Astrocyte (in vitro differentiated cells and primary cell): ENCODE data around the gene ALLC. TPM values are rescaled to one million over a fixed set of nuclear protein-coding genes. Genes with fewer than 3 reads are reported as not detected.
"Not testable (repeated sequence)": the region's sequence is repeated elsewhere in the genome, so short reads cannot be mapped to it uniquely, and the experiment has no call there.

ENCODE experiments used
- DNase-seq: peaks from one replicate; pipeline ENCODE4 v3.0.0-alpha.2; 2010; ENCODE audit warnings: low read depth
- FAIRE-seq: peaks from 2 replicates; lab custom pipeline; 2011; peaks lifted over from hg19 to GRCh38; lab: Jason Lieb, UNC
- H2AFZ ChIP-seq: 2 replicates; pipeline ENCODE4 v1.6.0; 2012; ENCODE audit warnings: low read depth, low read length, inconsistent platforms
- H3K27ac ChIP-seq: 2 replicates; pipeline ENCODE4 v1.5.1; 2011; ENCODE audit warnings: low read depth, low read length, inconsistent platforms
- H3K27me3 ChIP-seq: 2 replicates; pipeline ENCODE4 v1.6.0; 2011; ENCODE audit warnings: low read length, inconsistent platforms; ENCODE audit not compliant: insufficient read depth
- H3K36me3 ChIP-seq: 2 replicates; pipeline ENCODE4 v1.5.1; 2011; ENCODE audit warnings: low read length, inconsistent platforms; ENCODE audit not compliant: insufficient read depth
- H3K4me1 ChIP-seq: 2 replicates; pipeline ENCODE4 v1.5.1; 2011; ENCODE audit warnings: low read length, inconsistent platforms; ENCODE audit not compliant: insufficient read depth
- H3K4me2 ChIP-seq: 2 replicates; pipeline ENCODE4 v1.6.0; 2012; ENCODE audit warnings: low read length, inconsistent platforms
- H3K4me3 ChIP-seq: 2 replicates; pipeline ENCODE4 v1.5.1; 2011; ENCODE audit warnings: low read depth, mild to moderate bottlenecking, low read length, inconsistent platforms; ENCODE audit not compliant: insufficient read depth
- H3K79me2 ChIP-seq: 2 replicates; pipeline ENCODE4 v1.6.0; 2012; ENCODE audit warnings: mild to moderate bottlenecking, low read length, inconsistent platforms; ENCODE audit not compliant: insufficient read depth
- H3K9ac ChIP-seq: 2 replicates; pipeline ENCODE4 v1.6.0; 2012; ENCODE audit warnings: mild to moderate bottlenecking, low read length, inconsistent platforms
- H3K9me3 ChIP-seq: 2 replicates; pipeline ENCODE4 v1.5.1; 2012; ENCODE audit warnings: low read depth, mild to moderate bottlenecking, low read length, inconsistent platforms; ENCODE audit not compliant: insufficient read depth
- H4K20me1 ChIP-seq: 2 replicates; pipeline ENCODE4 v1.6.0; 2012; ENCODE audit warnings: low read length, inconsistent platforms; ENCODE audit not compliant: insufficient read depth
- H3K27ac Mint-ChIP-seq: one replicate; pipeline ENCODE4 v1.8.0; 2021; ENCODE audit warnings: mild to moderate bottlenecking, mixed read lengths; ENCODE audit not compliant: unreplicated experiment
- H3K27me3 Mint-ChIP-seq: one replicate; pipeline ENCODE4 v1.8.0; 2021; ENCODE audit warnings: low read depth, mixed read lengths; ENCODE audit not compliant: unreplicated experiment
- H3K36me3 Mint-ChIP-seq: one replicate; pipeline ENCODE4 v1.8.0; 2021; ENCODE audit warnings: low read depth, mixed read lengths; ENCODE audit not compliant: unreplicated experiment
- H3K4me1 Mint-ChIP-seq: one replicate; pipeline ENCODE4 v1.8.0; 2021; ENCODE audit warnings: low read depth, mixed read lengths; ENCODE audit not compliant: unreplicated experiment
- H3K4me3 Mint-ChIP-seq: one replicate; pipeline ENCODE4 v1.8.0; 2021; ENCODE audit warnings: mild to moderate bottlenecking, moderate library complexity, mixed read lengths; ENCODE audit not compliant: unreplicated experiment
- H3K9me3 Mint-ChIP-seq: one replicate; pipeline ENCODE4 v1.8.0; 2021; ENCODE audit warnings: mild to moderate bottlenecking, mixed read lengths; ENCODE audit not compliant: unreplicated experiment
- EZH2 ChIP-seq: IDR thresholded peaks from 2 replicates; pipeline ENCODE4 v1.6.1; 2012; ENCODE audit warnings: mild to moderate bottlenecking, low read length, inconsistent platforms; ENCODE audit not compliant: insufficient read depth
- total RNA-seq: library from RNA; stranded (reverse); gene quantifications from 2 replicates; pipeline ENCODE4 v1.2.1, GENCODE V29; 2021
- TF ChIP-seq, protein P1 (sequence below): IDR thresholded peaks from 2 replicates; pipeline ENCODE4 v1.5.1; 2011; ENCODE audit warnings: low read depth, mild to moderate bottlenecking, inconsistent platforms, low read length, moderate library complexity; ENCODE audit not compliant: insufficient read depth

ALLC gene
- total RNA-seq, 1 donor from 2014 or later: not detected

DNA sequence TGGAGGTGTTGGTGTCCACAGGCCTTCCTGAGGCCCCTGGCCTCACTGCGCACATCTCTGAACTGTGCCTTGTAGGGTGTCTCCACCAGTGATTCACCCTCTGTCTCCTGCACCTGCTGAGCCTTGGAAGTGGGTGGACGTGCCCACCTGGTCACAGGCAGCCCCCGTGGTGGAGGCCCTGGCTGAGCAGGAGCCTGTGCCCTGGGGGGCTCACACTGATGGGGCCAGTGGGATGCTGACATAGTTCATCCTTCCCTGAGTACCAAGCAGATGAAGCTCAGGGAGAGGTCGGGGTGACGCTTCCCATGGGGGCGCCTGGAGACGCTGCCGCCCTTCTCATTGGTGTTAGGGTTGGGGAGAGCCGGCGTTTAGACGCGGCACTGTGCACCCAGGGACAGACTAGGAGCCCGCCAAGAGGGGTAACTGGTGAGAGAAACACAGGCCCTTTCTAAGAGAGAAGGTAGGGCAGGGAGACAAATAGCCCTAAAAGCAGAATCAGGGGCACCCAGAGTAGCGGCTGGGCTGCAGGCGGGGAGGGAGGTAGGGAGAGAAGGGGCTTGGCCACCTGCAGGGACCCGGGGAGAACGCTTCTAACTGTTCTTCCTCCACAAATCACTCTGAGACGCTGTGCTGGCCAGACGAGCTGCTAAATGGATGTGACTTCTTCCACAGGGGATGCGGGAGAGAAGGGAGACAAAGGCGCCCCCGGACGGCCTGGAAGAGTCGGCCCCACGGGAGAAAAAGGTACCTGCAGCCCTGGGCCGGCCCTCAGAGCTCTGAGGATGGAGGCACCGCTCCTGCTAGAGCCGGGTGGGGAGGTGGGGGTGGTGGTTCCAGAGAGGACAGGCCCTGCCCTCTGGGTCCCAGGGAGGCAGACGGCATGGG, 45.1 kb upstream of the ALLC start:
- TF ChIP-seq EZH2: no peak
- TF ChIP-seq, protein P1, sequence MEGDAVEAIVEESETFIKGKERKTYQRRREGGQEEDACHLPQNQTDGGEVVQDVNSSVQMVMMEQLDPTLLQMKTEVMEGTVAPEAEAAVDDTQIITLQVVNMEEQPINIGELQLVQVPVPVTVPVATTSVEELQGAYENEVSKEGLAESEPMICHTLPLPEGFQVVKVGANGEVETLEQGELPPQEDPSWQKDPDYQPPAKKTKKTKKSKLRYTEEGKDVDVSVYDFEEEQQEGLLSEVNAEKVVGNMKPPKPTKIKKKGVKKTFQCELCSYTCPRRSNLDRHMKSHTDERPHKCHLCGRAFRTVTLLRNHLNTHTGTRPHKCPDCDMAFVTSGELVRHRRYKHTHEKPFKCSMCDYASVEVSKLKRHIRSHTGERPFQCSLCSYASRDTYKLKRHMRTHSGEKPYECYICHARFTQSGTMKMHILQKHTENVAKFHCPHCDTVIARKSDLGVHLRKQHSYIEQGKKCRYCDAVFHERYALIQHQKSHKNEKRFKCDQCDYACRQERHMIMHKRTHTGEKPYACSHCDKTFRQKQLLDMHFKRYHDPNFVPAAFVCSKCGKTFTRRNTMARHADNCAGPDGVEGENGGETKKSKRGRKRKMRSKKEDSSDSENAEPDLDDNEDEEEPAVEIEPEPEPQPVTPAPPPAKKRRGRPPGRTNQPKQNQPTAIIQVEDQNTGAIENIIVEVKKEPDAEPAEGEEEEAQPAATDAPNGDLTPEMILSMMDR: no peak
- Histone ChIP-seq H3K4me3 (no peak overlapping the region), H3K4me1 (no peaks in the 10 kb centered on the region), H2AFZ (no peak overlapping the region), H4K20me1 (no peaks in the 10 kb centered on the region), H3K4me2 (no peak overlapping the region), H3K9ac (no peak overlapping the region), H3K27me3 (peaks cover 3% of the 10 kb centered on the region), H3K9me3 (no peaks in the 10 kb centered on the region), H3K79me2 (no peaks in the 10 kb centered on the region), H3K36me3 (no peaks in the 10 kb centered on the region), H3K27ac (no peak overlapping the region)
- Mint-ChIP-seq H3K36me3 (peaks cover 1% of the 10 kb centered on the region), H3K4me1 (no peaks in the 10 kb centered on the region), H3K4me3 (no peak overlapping the region), H3K27me3 (peaks cover 10% of the 10 kb centered on the region), H3K27ac (no peak overlapping the region), H3K9me3 (peaks cover 13% of the 10 kb centered on the region)
- FAIRE-seq: no peak
- DNase-seq: no peak

DNA sequence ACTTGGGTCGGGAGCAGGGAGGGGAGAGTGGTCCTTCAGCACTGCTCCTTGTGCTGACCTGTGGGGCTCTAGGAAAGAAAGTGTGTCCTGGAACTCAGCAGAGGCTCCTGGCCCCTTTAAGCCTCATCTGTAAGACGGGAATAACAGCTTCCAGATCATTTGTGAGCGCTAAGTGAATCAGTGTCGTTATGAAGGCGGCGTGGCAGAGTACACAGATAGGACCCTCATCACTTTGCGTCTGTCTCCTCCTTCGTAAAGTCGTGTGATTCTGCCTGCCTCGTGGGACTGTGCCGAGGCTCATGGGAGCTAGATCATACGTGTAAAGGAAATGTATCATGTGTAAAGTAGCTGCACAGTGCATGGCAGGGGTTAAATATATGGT, 44.5 kb upstream of the ALLC start:
- no peaks in the 10 kb centered on the region for H3K36me3 ChIP-seq
- H3K4me1 ChIP-seq: no peaks in the 10 kb centered on the region
- peaks cover 13% of the 10 kb centered on the region for H3K9me3 Mint-ChIP-seq
- DNase-seq (no peak), FAIRE-seq (no peak)
- H4K20me1 ChIP-seq: no peaks in the 10 kb centered on the region
- H3K4me2 ChIP-seq: no peak overlapping the region
- no peak overlapping the region for H3K4me3 ChIP-seq
- peaks cover 6% of the 10 kb centered on the region for H3K27me3 Mint-ChIP-seq
- H3K27ac Mint-ChIP-seq: no peak overlapping the region
- no peak overlapping the region for H2AFZ ChIP-seq
- H3K36me3 Mint-ChIP-seq: peaks cover 1% of the 10 kb centered on the region
- no peak overlapping the region for H3K27ac ChIP-seq
- TF ChIP-seq EZH2: no peak
- TF ChIP-seq, protein P1: no peak
- no peaks in the 10 kb centered on the region for H3K79me2 ChIP-seq
- no peak overlapping the region for H3K4me3 Mint-ChIP-seq
- H3K9ac ChIP-seq: no peak overlapping the region
- peaks cover 3% of the 10 kb centered on the region for H3K27me3 ChIP-seq
- no peaks in the 10 kb centered on the region for H3K4me1 Mint-ChIP-seq
- no peaks in the 10 kb centered on the region for H3K9me3 ChIP-seq

DNA sequence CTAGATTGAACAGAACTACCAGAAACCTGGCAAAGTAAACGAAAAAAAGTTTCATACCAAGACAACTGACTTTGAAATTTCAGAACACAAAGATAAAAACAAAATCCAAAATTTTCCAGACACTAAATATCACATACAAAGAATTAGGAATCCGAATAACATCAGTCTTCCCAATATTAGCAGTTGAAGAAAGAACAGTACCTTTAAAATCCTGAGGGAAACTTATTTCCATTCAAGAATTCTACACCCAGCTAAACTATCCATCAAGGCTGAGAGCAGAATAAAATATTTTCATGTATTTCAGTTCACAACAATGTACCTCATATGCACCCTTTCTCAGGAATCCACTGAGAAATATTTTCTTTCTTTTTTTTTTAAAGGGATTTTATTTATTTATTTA, 43.3 kb upstream of the ALLC start:
- not testable (repeated sequence) for H3K4me3 ChIP-seq, H3K36me3 ChIP-seq, FAIRE-seq, H3K27me3 Mint-ChIP-seq, H2AFZ ChIP-seq, H3K27me3 ChIP-seq, H4K20me1 ChIP-seq, H3K4me3 Mint-ChIP-seq, H3K9ac ChIP-seq, H3K4me2 ChIP-seq, H3K4me1 ChIP-seq, H3K9me3 ChIP-seq, H3K36me3 Mint-ChIP-seq, H3K27ac ChIP-seq, DNase-seq, H3K79me2 ChIP-seq, H3K4me1 Mint-ChIP-seq, H3K27ac Mint-ChIP-seq
- H3K9me3 Mint-ChIP-seq: peaks cover 13% of the 10 kb centered on the region

DNA sequence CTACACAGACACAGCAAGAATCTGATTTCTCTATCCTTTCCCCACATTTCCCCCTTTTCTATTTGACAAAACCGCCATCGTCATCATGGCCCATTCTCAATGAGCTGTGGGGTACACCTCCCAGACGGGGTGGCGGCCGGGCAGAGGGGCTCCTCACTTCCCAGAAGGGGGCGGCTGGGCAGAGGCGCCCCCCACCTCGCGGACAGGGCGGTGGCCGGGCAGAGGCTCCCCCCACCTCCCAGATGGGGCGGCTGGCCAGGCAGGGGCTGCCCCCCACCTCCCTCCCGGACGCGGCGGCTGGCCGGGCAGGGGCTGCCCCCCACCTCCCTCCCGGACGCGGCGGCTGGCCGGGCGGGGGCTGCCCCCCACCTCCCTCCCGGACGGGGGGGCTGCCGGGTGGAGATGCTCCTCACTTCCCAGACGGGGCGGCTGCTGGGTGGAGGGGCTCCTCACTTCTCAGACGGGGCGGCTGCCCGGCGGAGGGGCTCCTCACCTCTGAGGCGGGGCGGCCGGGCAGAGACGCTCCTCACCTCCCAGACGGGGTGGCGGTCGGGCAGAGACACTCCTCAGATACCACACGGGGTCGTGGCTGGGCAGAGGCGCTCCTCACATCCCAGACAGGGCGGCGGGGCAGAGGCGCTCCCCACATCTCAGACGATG, 42.3 kb upstream of the ALLC start:
- H3K4me2 ChIP-seq, DNase-seq, H3K79me2 ChIP-seq, FAIRE-seq, H3K27ac Mint-ChIP-seq, H3K36me3 Mint-ChIP-seq, H3K4me3 Mint-ChIP-seq, H3K27ac ChIP-seq, H3K9ac ChIP-seq, H3K4me1 ChIP-seq, H4K20me1 ChIP-seq, H3K27me3 ChIP-seq, H3K4me1 Mint-ChIP-seq, H3K27me3 Mint-ChIP-seq, H3K9me3 ChIP-seq, H3K36me3 ChIP-seq, H2AFZ ChIP-seq, H3K4me3 ChIP-seq: not testable (repeated sequence)
- peaks cover 14% of the 10 kb centered on the region for H3K9me3 Mint-ChIP-seq
